GM19467 (cell line): ENCODE results near the gene STUB1.
A peak's percentile ranks its signal among the peaks of the same experiment; 100 is the strongest.

Source experiments
- ATAC-seq: cut with Tn5 transposase; IDR thresholded peaks from one replicate; pipeline ENCODE4 v1.9.1; 2021; ENCODE audit warnings: mild to moderate bottlenecking, moderate library complexity; ENCODE audit not compliant: unreplicated experiment

The STUB1 gene

DNA sequence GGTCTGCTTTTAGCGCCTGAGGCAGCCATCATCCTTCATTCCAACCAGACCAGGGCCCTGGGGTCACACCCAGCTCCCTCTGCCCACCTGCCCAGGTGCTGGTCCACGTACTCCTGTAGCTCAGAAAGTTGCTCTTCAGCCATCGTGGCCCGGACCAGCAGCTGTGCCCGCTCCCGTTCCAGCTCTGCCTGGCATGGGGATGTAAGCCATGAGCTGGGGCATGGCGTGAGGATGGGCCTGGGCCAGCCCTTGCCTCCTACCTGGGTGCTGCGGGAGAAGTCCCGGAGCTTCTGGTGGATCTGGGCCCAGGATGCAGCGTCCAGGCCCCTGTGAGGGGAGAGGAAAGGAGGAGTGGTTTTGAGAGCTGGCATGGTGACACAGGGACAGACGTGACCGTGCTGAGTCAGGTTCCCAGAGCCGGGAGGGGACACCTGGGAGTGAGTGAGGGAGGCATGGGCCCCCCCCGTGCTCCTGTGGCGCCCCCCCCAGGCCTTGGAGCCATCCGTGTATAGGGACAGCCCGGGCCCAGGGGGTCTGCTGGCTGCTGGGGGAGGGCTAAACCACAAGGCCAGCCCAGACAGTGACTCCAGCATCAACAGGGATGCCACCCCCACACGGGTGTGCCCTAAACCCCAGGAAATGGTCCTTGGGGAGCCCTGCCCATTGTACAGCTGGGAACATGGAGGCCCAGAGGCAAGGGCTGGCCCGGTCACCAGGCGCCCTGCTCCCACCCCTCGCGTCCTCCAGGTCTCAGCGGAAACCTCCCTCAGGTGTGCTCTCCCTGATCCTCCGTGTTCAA lies 42.8 kb downstream of the STUB1 start:
- ATAC-seq, result no peak

DNA sequence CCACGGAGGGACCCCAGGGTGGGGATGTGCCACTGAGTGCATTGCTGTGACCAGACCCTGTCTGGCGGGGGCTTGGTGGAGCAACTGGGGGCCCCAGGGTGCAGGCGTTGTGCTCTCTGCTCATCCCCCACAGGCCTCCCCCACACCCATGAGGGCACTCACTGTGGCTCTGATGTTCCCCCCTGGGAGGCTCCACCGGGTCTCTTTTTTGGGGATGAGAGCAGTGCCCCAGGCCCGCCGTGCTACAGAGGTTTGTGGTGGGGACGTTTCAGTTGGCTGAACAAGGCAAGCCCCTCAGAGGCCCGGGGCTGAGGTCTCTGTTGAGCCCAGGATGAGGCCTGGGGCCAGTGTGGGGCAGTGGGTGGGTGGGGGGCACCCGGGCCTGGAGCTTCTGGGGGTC lies 43.5 kb downstream of the STUB1 start:
- no peak for ATAC-seq

DNA sequence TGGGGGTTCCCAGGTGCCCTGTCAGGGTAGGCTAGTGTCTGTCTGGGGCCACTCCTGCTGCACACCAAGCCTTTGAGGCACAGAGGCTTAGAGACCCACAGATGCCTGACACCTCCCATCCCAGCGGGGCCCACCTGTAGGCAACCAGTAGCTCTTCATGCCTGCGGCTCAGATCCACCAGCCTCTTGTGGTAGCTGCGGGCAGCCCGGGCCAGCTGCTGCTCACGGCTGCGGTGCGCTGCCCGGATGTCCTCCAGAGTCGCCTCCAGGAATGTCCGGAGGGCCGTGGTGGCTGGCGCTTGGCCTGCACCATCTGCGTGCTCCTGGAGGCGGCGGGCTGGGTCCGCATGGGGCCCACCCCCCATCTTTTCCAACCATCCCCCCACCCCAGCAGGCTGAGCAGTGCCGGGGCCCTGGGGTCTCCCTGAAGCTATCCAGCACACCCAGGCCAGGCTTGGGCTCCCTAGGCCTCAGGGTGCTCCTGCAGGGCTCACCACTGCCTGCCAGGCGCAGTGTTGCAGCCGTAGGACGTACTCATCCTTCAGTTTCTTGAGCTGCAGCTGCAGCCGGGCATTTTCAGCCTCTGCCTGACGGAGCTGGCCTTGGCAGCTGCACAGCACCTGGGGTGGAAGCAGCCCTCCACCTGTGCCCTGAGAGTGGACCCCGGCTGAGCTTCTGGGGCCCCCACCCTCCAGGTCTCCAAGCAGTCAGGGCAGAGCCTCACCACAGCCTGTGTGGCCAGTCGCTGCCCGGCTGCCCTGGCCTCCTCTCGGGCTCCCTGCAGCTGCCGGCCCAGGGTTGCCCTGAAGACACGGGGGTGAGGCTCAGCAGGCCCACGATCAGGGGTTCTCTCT lies 44.2 kb downstream of the STUB1 start:
- no peak for ATAC-seq

DNA sequence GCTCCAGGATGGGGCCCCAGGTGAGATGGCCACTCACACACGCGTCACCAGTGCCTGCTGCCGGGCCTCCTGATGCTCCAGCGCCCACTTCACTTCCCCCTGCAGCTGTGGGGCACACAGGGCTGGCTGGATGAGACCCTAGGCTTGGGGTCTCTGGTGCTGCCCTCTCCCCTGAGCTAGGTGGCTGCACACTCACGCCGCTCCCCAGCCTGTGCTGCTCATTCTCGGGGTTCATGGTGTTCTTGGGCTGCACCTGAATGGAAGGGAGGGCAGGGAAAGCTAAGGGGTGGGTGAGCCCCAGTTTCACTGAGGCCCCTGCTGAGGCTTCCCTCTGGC lies 44.8 kb downstream of the STUB1 start:
- no peak for ATAC-seq

DNA sequence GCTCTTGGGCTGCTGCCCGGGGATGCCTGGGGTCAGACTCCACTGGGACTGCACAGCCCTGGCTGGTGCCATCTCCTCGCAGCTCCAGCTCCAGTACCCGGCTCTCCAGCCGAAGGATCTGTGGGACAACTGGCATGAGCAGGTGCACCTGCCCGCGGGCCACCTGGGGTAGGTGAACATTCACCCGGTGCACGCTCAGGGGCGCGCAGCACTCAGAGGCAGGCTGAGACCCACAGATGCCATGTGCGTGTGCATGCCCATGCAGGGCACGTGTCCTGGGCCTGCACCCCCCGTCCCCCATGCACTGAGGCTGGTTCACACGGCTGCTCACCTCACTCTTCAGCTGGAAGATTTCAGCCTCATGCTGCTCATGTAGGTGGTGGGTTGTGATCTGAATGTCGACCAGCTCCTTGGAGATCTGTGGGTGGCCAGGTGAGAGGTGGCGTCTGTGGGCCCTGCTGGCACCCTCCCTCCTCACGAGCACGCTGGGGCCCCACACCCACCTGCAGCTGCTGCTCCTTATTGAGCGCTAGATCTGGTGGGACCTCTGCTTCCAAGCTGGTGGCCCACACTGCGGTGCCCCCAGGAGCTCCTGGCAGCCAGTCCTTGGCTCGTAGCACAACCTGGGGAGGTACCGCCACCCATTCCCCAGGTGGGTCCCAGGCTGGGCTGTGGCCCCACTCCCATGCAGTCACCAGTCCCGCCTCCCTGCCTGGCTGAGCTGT lies 45.4 kb downstream of the STUB1 start:
- no peak for ATAC-seq

DNA sequence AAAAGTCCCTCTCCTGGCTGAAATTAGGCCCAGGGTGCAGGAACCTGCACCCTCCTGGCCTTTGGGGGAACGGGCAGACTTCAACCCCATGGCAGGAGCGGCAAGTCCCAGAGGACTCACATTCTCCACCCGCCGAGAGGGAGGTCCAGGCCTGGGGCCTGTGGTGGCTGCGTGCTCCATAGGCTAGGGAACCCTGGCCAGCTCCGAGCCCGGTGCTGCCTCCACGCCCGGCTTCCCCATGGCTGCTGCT lies 45.9 kb downstream of the STUB1 start:
- ATAC-seq, result no peak

DNA sequence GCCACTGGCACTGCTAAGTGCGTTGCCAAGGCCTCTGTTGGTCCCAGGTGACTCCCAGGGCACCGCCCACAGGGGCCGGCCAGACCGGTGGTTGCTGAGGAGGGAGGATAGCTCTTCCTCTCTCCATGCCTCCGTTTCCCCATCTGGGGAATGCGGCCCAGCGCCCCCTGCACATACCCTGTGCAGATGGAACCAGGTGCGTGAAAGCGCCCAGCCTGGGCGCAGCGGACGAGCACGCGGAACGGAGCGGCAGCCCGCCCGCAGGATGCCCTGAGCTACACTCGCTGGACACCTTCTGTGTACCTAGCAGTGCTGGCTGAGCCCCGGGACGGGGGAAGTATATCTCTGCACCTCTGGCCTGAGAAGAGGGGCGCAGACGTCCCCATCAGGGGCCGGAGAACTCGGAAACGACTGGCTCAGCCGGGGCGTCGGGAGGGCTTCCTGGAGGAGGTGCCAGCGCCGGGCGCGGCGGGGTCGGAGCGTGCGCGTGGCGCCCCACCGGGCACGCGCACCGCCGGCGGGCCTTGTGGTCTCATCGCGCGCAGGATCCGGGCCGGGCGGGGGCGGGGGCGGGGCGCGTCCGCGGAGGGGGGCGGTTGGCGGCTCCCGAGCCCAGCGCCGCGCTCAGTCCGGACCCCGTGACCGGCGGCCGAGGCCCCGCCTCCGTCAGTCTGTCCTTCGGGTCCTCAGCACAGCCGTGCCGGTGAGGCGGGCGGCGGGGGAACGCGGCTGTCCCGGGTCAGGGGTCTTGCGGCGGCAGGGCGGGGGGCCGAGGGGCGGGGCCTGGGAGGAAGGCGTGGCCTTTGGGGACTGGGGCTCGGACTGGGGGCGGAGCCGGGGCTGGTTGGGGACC lies 46.5 kb downstream of the STUB1 start, which contains the start of the genes CCDC78 and HAGHL:
Gene CCDC78 (minus strand): TSS at position 6 of the 853 bp plus-strand sequence. CDS start 76 bp downstream, outside the sequence.
Gene HAGHL (plus strand): TSS at position 669 of the 853 bp plus-strand sequence. CDS start 404 bp downstream, outside the sequence.
- no peak for ATAC-seq

DNA sequence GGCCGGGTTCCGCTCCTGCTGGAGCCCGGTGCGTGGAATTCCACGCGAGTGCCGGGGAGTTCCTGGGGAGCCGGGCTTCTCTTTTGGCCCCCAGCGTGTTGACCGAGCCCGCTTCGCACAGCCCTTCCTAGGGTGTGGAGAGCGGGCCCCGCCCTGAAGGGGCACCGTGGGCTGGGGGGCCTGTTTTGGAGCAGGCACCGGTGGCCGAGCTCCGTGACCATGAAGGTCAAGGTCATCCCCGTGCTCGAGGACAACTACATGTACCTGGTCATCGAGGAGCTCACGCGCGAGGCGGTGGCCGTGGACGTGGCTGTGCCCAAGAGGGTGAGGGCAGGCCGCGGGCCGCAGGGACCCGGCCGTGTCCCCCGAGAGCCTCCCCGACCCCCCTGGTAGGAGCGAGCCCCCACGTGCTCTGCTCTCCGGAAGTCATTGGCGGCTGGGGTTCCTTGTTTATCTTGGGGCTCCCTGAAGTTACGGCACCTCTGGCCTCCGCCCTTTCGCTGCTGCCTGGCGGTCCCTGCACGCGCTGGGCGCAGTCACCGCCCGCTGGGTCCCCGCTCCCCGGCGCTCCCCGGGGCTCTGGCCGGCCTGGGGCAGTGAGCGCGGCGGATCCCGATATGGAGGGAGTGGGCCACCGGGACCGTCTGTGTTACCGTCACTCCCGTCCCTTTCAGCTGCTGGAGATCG lies 47.2 kb downstream of the STUB1 start:
- no peak for ATAC-seq

DNA sequence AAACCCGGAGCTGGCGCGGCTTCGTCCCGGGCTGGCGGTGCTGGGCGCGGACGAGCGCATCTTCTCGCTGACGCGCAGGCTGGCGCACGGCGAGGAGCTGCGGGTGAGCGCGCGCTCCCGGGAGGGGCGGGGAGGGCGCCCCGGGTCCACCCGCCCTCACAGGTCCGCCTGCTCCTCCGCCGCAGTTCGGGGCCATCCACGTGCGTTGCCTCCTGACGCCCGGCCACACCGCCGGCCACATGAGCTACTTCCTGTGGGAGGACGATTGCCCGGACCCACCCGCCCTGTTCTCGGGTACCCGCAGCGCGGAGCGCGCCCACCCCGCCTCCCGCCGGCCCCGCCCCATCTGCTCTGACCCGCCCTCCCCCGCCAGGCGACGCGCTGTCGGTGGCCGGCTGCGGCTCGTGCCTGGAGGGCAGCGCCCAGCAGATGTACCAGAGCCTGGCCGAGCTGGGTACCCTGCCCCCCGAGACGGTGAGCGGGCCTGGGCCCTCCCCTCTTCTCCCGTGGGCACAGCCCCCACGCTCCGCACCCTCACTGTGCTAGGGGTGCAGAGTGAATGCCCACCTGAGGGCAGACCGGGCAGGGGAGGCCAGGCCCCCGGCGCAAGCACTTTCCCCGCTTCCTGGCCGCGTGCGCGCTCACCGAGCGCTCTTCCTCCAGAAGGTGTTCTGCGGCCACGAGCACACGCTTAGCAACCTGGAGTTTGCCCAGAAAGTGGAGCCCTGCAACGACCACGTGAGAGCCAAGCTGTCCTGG lies 48.1 kb downstream of the STUB1 start:
- ATAC-seq, result peak; percentile 42

DNA sequence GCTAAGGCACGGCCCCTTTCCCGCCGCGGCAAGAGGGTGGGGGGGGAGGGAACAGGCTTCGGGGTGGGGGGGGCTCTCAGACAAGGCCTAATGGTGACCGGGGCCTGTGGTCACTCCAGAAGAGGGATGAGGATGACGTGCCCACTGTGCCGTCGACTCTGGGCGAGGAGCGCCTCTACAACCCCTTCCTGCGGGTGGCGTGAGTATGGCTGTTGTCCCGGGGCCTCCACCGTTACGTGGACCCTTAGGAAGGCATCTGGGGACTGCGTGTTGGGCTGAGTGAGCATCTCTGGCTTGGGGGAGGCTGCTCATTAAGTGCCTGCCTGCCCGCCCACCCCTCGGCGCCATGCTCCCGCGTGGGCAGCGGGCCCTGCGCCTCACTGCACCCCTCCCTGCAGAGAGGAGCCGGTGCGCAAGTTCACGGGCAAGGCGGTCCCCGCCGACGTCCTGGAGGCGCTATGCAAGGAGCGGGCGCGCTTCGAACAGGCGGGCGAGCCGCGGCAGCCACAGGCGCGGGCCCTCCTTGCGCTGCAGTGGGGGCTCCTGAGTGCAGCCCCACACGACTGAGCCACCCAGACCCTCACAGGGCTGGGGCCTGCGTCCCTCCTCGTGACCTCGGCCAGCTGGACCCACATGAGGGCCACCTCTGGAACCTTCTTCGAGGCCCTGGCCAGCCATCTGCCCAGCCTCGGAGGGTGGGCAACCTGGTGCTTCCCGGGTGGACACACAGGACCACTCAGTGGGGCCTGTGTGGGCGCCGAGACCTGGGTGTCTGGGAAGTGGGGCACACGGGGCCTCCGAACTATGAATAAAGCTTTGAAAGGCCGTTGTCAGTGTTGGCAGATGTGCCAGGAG lies 48.9 kb downstream of the STUB1 start:
- no peak for ATAC-seq

DNA sequence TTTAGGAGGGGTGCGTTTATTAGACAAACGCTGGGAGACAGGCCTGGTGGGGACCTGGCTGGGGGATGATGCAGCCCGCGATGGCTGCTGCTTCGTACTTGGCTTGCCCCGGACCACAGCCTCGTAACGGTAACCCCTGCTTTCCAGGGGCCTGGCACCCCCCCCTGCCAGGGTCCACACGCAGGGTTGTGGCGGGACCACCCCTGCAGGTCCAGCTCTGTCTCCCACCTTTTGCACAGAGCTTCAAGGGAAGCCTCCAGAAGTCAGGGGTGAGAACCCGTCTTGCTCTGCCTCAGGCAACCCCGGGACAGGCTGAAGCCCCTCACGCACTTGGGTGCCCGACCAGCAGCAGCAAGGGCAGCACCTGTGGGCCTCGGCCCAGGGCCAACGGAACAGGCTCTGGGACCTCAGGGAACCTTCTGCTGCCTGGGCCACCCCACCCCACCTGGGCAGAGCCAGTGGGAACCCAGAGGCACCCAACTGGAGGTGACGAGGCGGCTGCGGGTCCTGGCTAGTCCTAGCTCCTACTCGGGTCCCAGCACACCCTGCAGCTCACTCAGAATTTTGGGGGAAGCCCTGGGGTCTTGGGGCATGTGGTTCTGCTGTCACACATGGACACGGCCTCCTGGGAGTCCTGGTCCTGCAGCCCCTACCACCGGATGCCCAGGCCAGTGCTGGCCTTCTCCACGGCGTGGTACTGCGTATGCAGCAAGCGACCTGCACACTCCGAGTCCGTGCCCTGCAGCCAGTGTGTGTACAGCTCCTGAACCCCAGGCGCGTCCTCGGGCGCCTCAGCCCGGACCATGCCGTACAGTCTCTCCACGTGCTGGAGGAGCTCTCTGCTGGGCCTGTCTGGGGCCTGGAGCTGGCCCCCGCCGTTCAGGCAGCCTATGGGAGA lies 49.8 kb downstream of the STUB1 start:
- ATAC-seq, result no peak

DNA sequence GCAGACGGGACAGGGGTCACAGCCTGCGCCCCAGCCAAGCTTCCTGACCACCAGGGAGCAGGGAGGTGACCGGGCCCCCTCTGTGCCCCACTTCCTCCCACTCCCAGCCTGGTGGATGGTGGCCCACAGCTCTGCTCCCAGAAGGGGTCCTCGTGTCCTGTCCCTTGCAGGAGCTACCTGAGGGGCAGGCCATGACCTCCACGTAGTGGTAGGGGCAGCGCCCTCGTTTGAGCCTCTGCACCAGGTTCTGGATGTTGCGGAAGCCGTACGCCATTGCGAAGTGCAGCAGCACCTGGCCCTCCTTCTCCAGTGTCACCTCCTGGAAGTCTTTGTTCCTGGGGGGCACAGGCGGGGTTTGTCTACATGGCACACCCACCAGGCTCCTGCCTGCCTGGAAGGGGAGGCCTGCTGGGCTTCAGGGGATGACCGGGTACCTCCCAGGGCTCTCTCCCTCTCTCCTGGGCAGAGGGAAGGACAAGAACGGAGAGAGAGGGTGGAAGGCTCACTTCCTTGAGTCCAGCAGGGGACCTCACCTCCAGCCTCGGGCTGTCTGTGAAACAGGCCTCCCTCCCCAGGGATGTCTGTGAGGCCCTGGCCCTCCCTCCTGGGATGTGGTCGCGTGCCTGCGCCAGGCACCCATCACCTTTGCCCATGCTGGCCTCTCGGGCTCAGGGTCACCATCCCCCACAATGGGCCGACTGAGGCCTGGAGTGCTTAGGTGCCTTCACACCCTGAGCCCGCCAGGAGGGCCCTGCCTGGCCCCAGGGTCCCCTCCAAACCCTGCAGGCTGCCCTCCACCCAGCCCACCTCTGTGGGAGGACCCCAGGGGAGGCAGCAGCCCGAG lies 50.7 kb downstream of the STUB1 start:
- no peak for ATAC-seq

DNA sequence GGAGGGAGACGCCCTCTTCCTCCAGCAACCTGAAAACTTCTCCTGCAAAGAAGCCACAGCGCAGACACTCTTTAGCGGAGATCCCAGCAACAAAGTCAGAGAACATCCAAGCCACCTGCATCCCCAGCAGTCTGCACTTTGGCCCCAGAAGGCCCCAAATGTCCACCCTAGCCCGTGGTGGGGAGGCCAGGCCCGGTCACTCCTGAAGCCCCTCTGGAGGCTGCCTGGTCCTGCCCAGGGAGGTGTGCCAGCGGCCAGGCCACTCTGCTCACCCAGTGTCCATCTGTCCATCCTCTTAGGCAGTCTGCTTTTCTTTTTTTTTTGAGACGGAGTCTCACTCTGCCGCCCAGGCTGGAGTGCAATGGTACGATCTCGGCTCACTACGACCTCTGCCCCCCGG lies 52.1 kb downstream of the STUB1 start:
- no peak for ATAC-seq
